Measurements from ENCODE around the gene GLRX5. TPM values are rescaled to one million over a fixed set of nuclear protein-coding genes. Genes with fewer than 3 reads are reported as not detected.

Gene GLRX5
- total and polyA plus RNA-seq, 2 experiments from 2014 or later: 91.4 to 130 TPM

- Histone ChIP-seq H2AFZ (no peak overlapping the region), H3K4me3 (no peak overlapping the region), H4K20me1 (replicated peaks; ENCODE audit: insufficient read depth) (no peaks in the 10 kb centered on the region; the same call in 1 of the 2 replicates), H3K27me3 (ENCODE audit: insufficient read depth) (peaks cover 15% of the 10 kb centered on the region; the same call in 1 of the 2 replicates), H3K9me2 (ENCODE audit: insufficient read depth) (peaks cover 18% of the 10 kb centered on the region), H3F3A (replicated peaks; ENCODE audit: low read depth) (no peaks in the 10 kb centered on the region; the same call in 1 of the 2 replicates), H3K27ac (ENCODE audit: low read depth) (no peak overlapping the region), H3K4me1 (ENCODE audit: insufficient read depth) (peaks cover 17% of the 10 kb centered on the region; the same call in 1 of the 2 replicates), H3K4me2 (no peak overlapping the region), H3K36me3 (ENCODE audit: insufficient read depth) (no peaks in the 10 kb centered on the region), H3K79me2 (replicated peaks; ENCODE audit: insufficient read depth) (no peaks in the 10 kb centered on the region)
- peaks cover 25% of the 10 kb centered on the region for H3K4me1 Mint-ChIP-seq
- DNase-seq (ENCODE audit: low spot score) (no peak), ATAC-seq (no peak)
- no peak overlapping the region for H3K27ac Mint-ChIP-seq
- TF ChIP-seq NANOG (IDR thresholded peaks at IDR 0.05; ENCODE audit: borderline replicate concordance) (no peak), ZNF462 (CRISPR knock-in tag; IDR thresholded peaks at IDR 0.05) (no peak), CTCF (conservative IDR thresholded peaks at IDR 0.05; ENCODE audit: low read depth in 2 of 2) (no peak), REST (IDR thresholded peaks at IDR 0.05; ENCODE audit: unreplicated experiment) (no peak), STAT1 (IDR thresholded peaks at IDR 0.05; ENCODE audit: unreplicated experiment) (no peak)
- peaks cover 5% of the 10 kb centered on the region; the same call in 2 of the 3 replicates for H3K36me3 Mint-ChIP-seq (ENCODE audit: low read depth)
- peaks cover 12% of the 10 kb centered on the region for H3K27me3 Mint-ChIP-seq (ENCODE audit: insufficient read depth, low read depth, poor library complexity)
- H3K4me3 Mint-ChIP-seq: no peak overlapping the region
- peaks cover 10% of the 10 kb centered on the region; the same call in 2 of the 3 replicates for H3K9me3 Mint-ChIP-seq
Measured at GRCh38 chr14:95577067-95577800, 42.4 kb downstream of the GLRX5 start.
